Astrocyte (in vitro differentiated cells and primary cell): Measurements from ENCODE around the gene FEZF2. TPM values are rescaled to one million over a fixed set of nuclear protein-coding genes. Genes with fewer than 3 reads are reported as not detected.

Source experiments
- DNase-seq: peaks from one replicate; pipeline ENCODE4 v3.0.0-alpha.2; 2010; ENCODE audit warnings: low read depth
- FAIRE-seq: peaks from 2 replicates; lab custom pipeline; 2011; peaks lifted over from hg19 to GRCh38; lab: Jason Lieb, UNC
- H2AFZ ChIP-seq: 2 replicates; pipeline ENCODE4 v1.6.0; 2012; ENCODE audit warnings: low read depth, low read length, inconsistent platforms
- H3K27ac ChIP-seq: 2 replicates; pipeline ENCODE4 v1.5.1; 2011; ENCODE audit warnings: low read depth, low read length, inconsistent platforms
- H3K27me3 ChIP-seq: 2 replicates; pipeline ENCODE4 v1.6.0; 2011; ENCODE audit warnings: low read length, inconsistent platforms; ENCODE audit not compliant: insufficient read depth
- H3K36me3 ChIP-seq: 2 replicates; pipeline ENCODE4 v1.5.1; 2011; ENCODE audit warnings: low read length, inconsistent platforms; ENCODE audit not compliant: insufficient read depth
- H3K4me1 ChIP-seq: 2 replicates; pipeline ENCODE4 v1.5.1; 2011; ENCODE audit warnings: low read length, inconsistent platforms; ENCODE audit not compliant: insufficient read depth
- H3K4me2 ChIP-seq: 2 replicates; pipeline ENCODE4 v1.6.0; 2012; ENCODE audit warnings: low read length, inconsistent platforms
- H3K4me3 ChIP-seq: 2 replicates; pipeline ENCODE4 v1.5.1; 2011; ENCODE audit warnings: low read depth, mild to moderate bottlenecking, low read length, inconsistent platforms; ENCODE audit not compliant: insufficient read depth
- H3K79me2 ChIP-seq: 2 replicates; pipeline ENCODE4 v1.6.0; 2012; ENCODE audit warnings: mild to moderate bottlenecking, low read length, inconsistent platforms; ENCODE audit not compliant: insufficient read depth
- H3K9ac ChIP-seq: 2 replicates; pipeline ENCODE4 v1.6.0; 2012; ENCODE audit warnings: mild to moderate bottlenecking, low read length, inconsistent platforms
- H3K9me3 ChIP-seq: 2 replicates; pipeline ENCODE4 v1.5.1; 2012; ENCODE audit warnings: low read depth, mild to moderate bottlenecking, low read length, inconsistent platforms; ENCODE audit not compliant: insufficient read depth
- H4K20me1 ChIP-seq: 2 replicates; pipeline ENCODE4 v1.6.0; 2012; ENCODE audit warnings: low read length, inconsistent platforms; ENCODE audit not compliant: insufficient read depth
- H3K27ac Mint-ChIP-seq: one replicate; pipeline ENCODE4 v1.8.0; 2021; ENCODE audit warnings: mild to moderate bottlenecking, mixed read lengths; ENCODE audit not compliant: unreplicated experiment
- H3K27me3 Mint-ChIP-seq: one replicate; pipeline ENCODE4 v1.8.0; 2021; ENCODE audit warnings: low read depth, mixed read lengths; ENCODE audit not compliant: unreplicated experiment
- H3K36me3 Mint-ChIP-seq: one replicate; pipeline ENCODE4 v1.8.0; 2021; ENCODE audit warnings: low read depth, mixed read lengths; ENCODE audit not compliant: unreplicated experiment
- H3K4me1 Mint-ChIP-seq: one replicate; pipeline ENCODE4 v1.8.0; 2021; ENCODE audit warnings: low read depth, mixed read lengths; ENCODE audit not compliant: unreplicated experiment
- H3K4me3 Mint-ChIP-seq: one replicate; pipeline ENCODE4 v1.8.0; 2021; ENCODE audit warnings: mild to moderate bottlenecking, moderate library complexity, mixed read lengths; ENCODE audit not compliant: unreplicated experiment
- H3K9me3 Mint-ChIP-seq: one replicate; pipeline ENCODE4 v1.8.0; 2021; ENCODE audit warnings: mild to moderate bottlenecking, mixed read lengths; ENCODE audit not compliant: unreplicated experiment
- EZH2 ChIP-seq: IDR thresholded peaks from 2 replicates; pipeline ENCODE4 v1.6.1; 2012; ENCODE audit warnings: mild to moderate bottlenecking, low read length, inconsistent platforms; ENCODE audit not compliant: insufficient read depth
- total RNA-seq: library from RNA; stranded (reverse); gene quantifications from 2 replicates; pipeline ENCODE4 v1.2.1, GENCODE V29; 2021
- TF ChIP-seq, protein P1 (sequence below): IDR thresholded peaks from 2 replicates; pipeline ENCODE4 v1.5.1; 2011; ENCODE audit warnings: low read depth, mild to moderate bottlenecking, inconsistent platforms, low read length, moderate library complexity; ENCODE audit not compliant: insufficient read depth

Gene FEZF2
- total RNA-seq, 1 donor from 2014 or later = not detected

DNA sequence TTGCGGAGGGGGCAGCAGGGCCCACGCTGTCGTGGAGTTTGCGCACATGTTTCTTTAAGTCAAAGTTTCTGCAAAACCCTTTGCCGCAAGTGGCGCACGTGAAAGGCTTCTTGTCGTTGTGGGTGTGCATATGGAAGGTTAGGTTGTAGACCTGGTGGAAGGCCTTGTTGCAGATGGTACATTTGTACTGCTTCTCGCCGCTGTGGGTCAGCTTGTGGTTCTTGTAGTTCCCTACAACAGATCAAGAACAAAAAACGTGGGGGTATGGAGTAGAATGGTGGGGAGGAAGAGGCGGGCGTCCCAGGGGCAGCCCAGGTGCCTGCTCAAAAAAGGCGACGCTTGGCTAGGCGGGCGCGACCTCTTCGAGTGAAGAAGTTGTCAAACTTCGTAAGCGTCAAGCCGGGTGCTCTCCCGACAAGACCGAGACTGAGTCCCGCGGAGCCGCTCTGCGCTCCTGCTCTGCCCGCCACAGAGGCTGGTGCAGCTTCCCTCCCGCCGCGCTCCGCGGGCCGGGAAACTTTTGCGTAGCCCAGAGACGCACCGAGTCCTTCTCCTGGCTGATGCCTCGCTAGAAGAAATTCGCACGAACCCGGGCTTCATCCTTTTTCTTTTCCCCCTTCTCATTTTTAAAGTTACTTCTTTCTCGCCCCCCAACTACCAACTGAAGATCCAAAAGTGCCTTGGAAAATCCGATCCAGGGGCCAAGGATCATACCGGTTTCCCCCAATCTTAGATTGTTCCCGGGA is 3.1 kb downstream of the FEZF2 start:
- Histone ChIP-seq H3K9ac (no peak overlapping the region), H3K36me3 (no peaks in the 10 kb centered on the region), H3K79me2 (no peaks in the 10 kb centered on the region), H4K20me1 (peaks cover 7% of the 10 kb centered on the region), H3K27ac (no peak overlapping the region), H2AFZ (no peak overlapping the region), H3K4me1 (peaks cover 6% of the 10 kb centered on the region), H3K27me3 (peaks cover 94% of the 10 kb centered on the region), H3K9me3 (peaks cover 3% of the 10 kb centered on the region), H3K4me3 (no peak overlapping the region), H3K4me2 (peak overlapping the region; percentile 39)
- FAIRE-seq = no peak
- no peak for DNase-seq
- TF ChIP-seq, protein P1, sequence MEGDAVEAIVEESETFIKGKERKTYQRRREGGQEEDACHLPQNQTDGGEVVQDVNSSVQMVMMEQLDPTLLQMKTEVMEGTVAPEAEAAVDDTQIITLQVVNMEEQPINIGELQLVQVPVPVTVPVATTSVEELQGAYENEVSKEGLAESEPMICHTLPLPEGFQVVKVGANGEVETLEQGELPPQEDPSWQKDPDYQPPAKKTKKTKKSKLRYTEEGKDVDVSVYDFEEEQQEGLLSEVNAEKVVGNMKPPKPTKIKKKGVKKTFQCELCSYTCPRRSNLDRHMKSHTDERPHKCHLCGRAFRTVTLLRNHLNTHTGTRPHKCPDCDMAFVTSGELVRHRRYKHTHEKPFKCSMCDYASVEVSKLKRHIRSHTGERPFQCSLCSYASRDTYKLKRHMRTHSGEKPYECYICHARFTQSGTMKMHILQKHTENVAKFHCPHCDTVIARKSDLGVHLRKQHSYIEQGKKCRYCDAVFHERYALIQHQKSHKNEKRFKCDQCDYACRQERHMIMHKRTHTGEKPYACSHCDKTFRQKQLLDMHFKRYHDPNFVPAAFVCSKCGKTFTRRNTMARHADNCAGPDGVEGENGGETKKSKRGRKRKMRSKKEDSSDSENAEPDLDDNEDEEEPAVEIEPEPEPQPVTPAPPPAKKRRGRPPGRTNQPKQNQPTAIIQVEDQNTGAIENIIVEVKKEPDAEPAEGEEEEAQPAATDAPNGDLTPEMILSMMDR = no peak
- peak; percentile 48 for TF ChIP-seq EZH2
- Mint-ChIP-seq H3K36me3 (peaks cover 1% of the 10 kb centered on the region), H3K4me3 (no peak overlapping the region), H3K27me3 (peaks cover 88% of the 10 kb centered on the region), H3K27ac (peak overlapping the region; percentile 77), H3K4me1 (peaks cover 5% of the 10 kb centered on the region), H3K9me3 (peaks cover 20% of the 10 kb centered on the region)

DNA sequence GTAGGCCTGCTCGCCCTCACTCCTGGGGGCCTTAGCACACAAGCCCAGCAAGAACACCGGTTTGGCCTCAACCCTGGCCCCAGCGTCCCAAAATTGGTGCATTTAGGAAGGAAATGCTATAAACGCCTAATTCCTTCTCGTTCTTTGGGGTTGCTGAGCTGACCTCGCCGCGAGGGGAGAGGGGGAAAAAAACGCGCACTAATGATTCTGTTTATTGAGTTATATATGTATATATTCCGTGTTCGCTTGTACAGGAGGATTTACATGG is 3.9 kb downstream of the FEZF2 start:
- Histone ChIP-seq H3K36me3 (no peaks in the 10 kb centered on the region), H3K4me3 (no peak overlapping the region), H3K27me3 (peaks cover 94% of the 10 kb centered on the region), H3K27ac (no peak overlapping the region), H3K9me3 (peaks cover 3% of the 10 kb centered on the region), H4K20me1 (peaks cover 4% of the 10 kb centered on the region), H2AFZ (no peak overlapping the region), H3K79me2 (no peaks in the 10 kb centered on the region), H3K4me2 (peak overlapping the region; percentile 65), H3K9ac (no peak overlapping the region), H3K4me1 (peaks cover 6% of the 10 kb centered on the region)
- TF ChIP-seq, protein P1 = no peak
- no peak for TF ChIP-seq EZH2
- peaks cover 20% of the 10 kb centered on the region for H3K9me3 Mint-ChIP-seq
- H3K36me3 Mint-ChIP-seq = peaks cover 1% of the 10 kb centered on the region
- DNase-seq (no peak), FAIRE-seq (no peak)
- H3K27me3 Mint-ChIP-seq = peaks cover 88% of the 10 kb centered on the region
- no peak overlapping the region for H3K4me3 Mint-ChIP-seq
- no peak overlapping the region for H3K27ac Mint-ChIP-seq
- peaks cover 3% of the 10 kb centered on the region for H3K4me1 Mint-ChIP-seq
